GM18511 (cell line): ENCODE data around the gene TRIOBP.
"Not testable (repeated sequence)": the region's sequence is repeated elsewhere in the genome, so short reads cannot be mapped to it uniquely, and the experiment has no call there.

Source experiments
- ATAC-seq: cut with Tn5 transposase; IDR thresholded peaks from one replicate; pipeline ENCODE4 v1.9.1; 2021; ENCODE audit warnings: mild to moderate bottlenecking, moderate library complexity; ENCODE audit not compliant: unreplicated experiment

The TRIOBP gene

GRCh38 chr22:37686002-37686982 is 10.6 kb upstream of the TRIOBP start, which contains the start of gene NOL12:
NOL12 (plus strand) TSS chr22:37686343; CDS start chr22:37686393, 50 bp downstream.
- peak; percentile 79 for ATAC-seq

DNA sequence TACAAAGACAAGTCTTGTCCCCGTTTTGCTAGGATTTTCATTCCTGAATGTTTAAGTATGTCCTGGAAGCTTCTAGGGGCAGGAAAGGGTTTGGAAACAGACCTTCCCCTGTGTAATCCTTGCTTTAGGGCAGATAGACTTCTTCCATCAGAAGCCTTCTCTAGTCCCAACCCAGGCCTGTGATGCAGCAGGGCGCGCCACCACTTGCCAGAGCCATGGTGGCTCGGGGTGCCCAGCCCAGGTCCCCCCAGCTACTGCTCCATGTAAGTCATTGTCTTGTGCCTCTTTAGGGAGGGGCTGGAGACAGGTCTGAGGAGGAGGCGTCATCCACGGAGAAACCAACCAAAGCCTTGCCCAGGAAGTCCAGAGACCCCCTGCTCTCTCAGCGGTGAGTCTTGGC is 6.4 kb upstream of the TRIOBP start:
- no peak for ATAC-seq

- ATAC-seq = no peak
Measured at GRCh38 chr22:37690901-37691504, 5.8 kb upstream of the TRIOBP start.

GRCh38 chr22:37692627-37693285 is 4.1 kb upstream of the TRIOBP start:
- no peak for ATAC-seq

GRCh38 chr22:37694131-37694530 is 2.7 kb upstream of the TRIOBP start:
- ATAC-seq = not testable (repeated sequence)

- ATAC-seq = not testable (repeated sequence)
Measured at GRCh38 chr22:37696260-37696656, 590 bp upstream of the TRIOBP start.

- no peak for ATAC-seq
Measured at GRCh38 chr22:37697538-37697835, 639 bp downstream of the TRIOBP start.

DNA sequence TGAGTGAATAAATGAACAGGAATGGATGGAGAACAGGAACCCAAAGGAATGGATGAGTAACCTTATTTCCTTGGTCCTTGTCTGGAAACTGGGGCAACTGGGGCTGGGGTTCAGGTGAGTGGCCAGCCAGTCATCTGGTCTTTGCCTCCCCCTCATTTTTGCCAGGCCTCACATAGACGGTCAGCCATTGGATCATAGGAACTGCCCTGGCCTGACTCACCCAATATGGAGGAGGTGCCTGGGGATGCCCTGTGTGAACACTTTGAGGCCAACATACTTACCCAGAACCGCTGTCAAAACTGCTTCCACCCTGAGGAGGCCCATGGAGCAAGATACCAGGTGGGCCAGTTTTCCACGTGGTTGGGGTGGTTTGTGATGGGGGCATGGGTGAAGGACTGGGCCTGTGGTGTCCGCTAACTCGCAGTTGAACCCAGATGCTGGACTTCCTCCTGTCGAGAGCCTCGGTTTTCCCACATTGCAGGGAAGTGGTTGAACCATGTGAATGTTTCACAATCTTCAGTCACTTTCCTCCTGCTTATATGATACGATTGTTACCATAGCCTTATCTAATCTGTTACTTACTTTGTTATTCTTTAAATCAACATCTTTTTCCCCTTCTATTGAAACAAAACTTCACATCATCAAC is 4.4 kb downstream of the TRIOBP start:
- no peak for ATAC-seq

DNA sequence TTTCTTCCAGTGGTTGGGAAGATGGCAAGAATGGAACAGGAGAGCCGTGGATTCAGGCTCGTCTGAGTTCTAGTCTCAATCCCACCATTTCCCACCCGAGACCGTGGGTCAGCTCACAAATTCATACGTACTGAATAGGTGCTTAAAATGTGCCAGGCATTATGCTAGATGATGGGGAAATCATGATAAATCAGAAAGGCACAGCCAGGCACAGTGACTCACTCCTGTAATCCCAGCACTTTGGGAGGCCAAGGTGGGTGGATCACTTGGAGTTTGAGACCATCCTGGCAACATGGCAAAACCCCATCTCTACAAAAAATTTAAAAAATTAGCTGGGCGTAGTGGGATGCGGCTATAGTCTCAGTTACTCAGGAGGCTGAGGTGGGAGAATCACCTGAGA is 7.1 kb downstream of the TRIOBP start:
- ATAC-seq = no peak

DNA sequence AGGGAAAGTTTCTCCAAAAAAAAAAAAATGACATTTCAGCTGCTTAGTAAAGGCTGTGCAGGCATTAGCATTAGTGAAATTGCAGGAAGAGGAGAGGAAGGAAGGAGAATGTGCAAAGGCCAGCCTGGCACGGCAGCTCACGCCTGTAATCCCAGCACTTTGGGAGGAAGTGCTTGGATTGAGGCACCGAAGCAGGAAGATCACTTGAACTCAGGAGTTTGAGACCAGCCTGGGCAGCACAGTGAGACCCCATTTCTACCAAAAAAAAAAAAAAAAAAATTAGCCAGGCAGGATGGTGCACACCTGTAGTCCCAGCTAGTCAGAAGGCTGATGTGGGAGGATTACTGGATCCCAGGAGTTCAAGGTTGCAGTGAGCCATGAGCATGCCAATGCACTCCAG is 7.8 kb downstream of the TRIOBP start:
- ATAC-seq = no peak

DNA sequence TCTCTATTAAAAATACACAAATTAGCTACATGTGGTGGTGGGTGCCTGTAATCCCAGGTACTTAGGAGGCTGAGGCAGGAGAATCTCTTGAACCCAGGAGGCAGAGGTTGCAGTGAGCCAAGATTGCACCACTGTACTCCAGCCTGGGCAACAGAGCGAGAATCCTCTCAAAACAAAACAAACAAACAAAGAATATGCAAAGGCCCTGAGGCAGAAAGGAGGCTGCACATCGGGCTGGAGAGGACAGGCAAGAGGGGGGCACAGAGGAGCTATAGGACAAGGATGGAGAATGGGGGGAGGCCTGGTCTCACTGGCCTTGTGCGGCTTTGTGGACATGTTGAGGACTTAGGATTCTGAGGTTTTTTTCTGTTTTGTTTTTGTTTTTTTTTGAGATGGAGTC is 8.4 kb downstream of the TRIOBP start:
- no peak for ATAC-seq

- ATAC-seq = no peak
Measured at GRCh38 chr22:37708580-37709444, 12.0 kb downstream of the TRIOBP start.

- no peak for ATAC-seq
Measured at GRCh38 chr22:37709445-37709765, 12.6 kb downstream of the TRIOBP start.

- ATAC-seq = no peak
Measured at GRCh38 chr22:37710675-37711074, 13.8 kb downstream of the TRIOBP start.

DNA sequence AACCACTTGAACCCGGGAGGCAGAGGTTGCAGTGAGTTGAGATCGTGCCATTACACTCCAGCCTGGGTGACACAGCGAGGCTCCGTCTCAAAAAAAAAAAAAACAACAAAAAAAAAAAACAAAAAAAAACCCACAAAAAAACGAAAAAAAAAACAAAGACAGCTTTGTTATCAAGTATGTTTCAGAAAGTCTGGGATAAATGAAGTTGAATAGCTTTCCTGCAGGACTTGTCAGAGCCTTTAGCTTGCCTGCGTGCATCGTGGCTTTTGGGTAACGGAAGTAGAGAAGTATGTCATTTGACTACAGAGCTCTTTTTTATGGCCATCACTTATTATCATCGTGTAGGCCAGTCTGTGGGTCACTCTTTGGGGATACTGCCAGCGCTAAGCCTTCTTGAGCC is 14.6 kb downstream of the TRIOBP start:
- ATAC-seq = no peak

DNA sequence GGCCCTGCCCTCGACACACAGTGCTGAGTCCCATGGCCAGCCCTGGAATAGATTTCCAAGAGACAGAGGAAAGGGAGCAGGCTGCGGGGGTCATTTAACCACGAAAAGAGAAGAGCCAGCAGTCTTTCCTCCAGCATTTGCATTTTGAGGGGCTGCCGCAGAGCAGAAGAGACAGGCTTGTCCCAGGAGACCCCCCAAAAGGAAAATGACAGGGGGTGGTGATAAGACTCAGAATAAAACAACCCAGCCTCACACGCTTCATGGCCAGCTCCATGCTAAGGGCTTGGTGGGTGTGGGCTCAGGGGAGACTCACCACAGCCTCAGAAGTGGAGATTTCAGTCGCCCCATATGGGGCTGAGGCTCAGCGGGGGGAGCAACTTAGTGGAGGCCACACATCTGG is 16.9 kb downstream of the TRIOBP start:
- ATAC-seq = no peak

DNA sequence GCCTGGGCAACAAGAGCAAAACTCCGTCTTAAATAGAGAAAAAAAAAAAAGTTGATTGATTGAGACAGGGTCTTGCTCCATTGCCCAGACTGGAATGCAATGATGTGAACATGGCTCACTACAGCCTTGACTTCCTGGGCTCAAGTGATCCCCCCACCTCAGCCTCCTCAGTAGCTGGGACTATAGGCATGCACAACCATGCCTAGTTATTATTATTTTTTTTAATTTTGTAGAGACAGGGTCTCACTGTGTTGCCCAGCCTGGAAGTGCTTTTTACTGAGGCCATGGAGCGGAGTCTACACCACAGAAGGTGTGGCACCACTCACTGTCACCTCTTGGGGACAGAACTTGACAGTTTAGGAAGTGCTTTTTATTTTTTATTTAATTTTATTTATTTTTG is 17.8 kb downstream of the TRIOBP start:
- ATAC-seq = no peak

DNA sequence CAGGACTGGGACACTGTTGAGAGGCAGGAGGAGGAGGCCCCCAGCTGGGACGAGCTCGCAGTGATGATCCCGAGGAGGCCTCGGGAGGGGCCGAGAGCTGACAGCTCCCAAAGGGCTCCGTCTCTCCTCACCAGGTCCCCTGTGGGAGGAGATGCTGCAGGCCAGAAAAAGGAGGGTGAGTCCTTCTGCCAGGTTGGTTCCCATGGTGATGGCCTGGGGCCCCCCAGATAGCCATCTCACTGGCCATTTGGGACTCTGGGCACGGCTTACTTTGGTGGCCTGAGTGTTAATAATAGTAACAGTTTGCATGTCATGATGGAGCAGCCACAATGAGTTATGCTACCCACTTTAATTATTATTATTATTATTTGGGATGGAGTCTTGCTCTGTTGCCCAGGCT is 18.9 kb downstream of the TRIOBP start:
- ATAC-seq = no peak

DNA sequence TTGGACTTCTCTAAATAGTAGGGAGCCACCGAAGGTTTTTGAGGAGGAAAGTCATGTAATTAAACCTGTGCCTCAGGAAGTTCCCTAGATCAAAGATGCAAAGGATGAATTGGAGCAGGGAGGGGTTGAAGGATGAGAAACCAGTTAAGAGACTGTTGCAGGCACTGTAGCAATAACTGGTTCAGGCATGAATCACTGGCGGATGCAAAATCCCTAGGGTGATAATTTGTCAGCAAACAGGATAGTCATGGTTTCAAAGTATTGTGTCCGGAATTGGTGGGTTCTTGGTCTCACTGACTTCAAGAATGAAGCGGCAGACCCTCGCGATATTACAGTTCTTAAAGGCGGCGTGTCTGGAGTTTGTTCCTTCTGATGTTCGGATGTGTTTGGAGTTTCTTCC is 19.9 kb downstream of the TRIOBP start:
- ATAC-seq = no peak

DNA sequence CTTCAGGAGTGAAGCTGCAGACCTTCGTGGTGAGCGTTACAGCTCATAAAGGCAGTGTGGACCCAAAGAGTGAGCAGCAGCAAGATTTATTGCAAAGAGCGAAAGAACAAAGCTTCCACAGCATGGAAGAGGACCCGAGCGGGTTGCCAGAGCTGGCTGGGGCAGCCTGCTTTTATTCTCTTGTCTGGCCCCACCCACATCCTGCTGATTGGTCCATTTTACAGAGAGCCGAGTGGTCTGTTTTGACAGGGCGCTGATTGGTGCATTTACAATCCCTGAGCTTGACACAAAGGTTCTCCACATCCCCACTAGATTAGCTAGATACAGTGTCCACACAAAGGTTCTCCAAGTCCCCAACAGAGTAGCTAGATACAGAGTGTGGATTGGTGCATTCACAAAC is 20.4 kb downstream of the TRIOBP start:
- not testable (repeated sequence) for ATAC-seq
